Nephron (organoid): ENCODE measurements around the gene SULT1A1.
"Not testable (repeated sequence)": the region's sequence is repeated elsewhere in the genome, so short reads cannot be mapped to it uniquely, and the experiment has no call there.

Experiments
- H3K27ac Mint-ChIP-seq, 3 experiments: 2 replicates each; pipeline ENCODE4 v1.8.0; 2020; ENCODE audit warnings: mixed read lengths in 3 of 3, mild to moderate bottlenecking in 2 of 3, moderate library complexity in 1 of 3
- H3K27me3 Mint-ChIP-seq: 2 replicates; pipeline ENCODE4 v1.8.0; 2021; ENCODE audit warnings: low read depth, mild to moderate bottlenecking, moderate library complexity, mixed read lengths
- H3K36me3 Mint-ChIP-seq: 2 replicates; pipeline ENCODE4 v1.8.0; 2020; ENCODE audit warnings: low read depth, mixed read lengths
- H3K4me1 Mint-ChIP-seq: 2 replicates; pipeline ENCODE4 v1.8.0; 2020; ENCODE audit warnings: mixed read lengths
- H3K4me3 Mint-ChIP-seq, 3 experiments: 2 replicates each; pipeline ENCODE4 v1.8.0; 2020; ENCODE audit warnings: mild to moderate bottlenecking in 3 of 3, mixed read lengths in 3 of 3, moderate library complexity in 2 of 3
- H3K9me3 Mint-ChIP-seq: 2 replicates; pipeline ENCODE4 v1.8.0; 2020; ENCODE audit warnings: mixed read lengths
- TF ChIP-seq, protein P1 (sequence below), 3 experiments: fragments of 200-600 bp; sonication (generic); IDR thresholded peaks; one replicate each; pipeline ENCODE4 v1.5.0; 2021; ENCODE audit warnings: antibody characterized with exemption in 3 of 3; ENCODE audit not compliant: unreplicated experiment in 3 of 3

The SULT1A1 gene

DNA sequence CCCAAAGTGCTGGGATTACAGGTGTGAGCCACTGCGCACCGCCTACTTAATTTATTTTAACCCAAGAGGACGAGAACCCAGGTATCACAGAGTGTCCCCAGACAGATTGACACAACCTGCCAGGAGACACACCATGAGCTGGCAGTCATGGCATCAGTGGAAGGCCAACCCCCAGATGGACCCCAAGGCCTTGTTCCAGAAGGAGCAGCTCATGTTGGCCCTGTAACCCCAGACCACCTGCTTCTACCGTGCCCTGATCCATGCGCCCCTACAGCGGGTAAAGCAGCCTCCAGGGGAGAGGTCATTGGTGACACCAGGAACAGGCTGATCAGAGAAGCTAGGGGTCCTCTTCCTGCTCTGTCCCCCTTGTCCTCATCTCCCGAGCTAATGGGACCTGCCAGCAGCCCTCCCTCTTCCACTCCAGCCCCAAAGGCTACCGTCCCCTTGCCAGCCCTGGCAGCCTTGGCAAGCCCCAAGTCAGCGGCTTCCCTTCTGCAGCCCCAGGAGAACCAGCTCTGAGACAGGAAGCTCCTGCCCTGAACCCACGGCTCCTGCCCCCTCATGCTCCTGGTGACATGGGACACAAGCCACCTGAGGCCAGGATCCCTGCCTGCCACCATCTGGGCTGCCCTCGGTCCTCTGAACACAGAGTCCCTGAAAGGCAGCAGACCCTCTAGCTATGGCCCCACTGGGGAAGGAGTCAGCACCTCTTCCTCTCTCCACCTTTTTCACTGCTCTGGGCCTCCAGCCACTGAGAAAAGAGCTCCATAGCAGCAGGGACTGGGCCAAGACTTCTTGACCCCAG, 6.3 kb downstream of the SULT1A1 start:
- no peaks in the 10 kb centered on the region for H3K27me3 Mint-ChIP-seq
- no peaks in the 10 kb centered on the region for H3K9me3 Mint-ChIP-seq
- TF ChIP-seq, protein P1, sequence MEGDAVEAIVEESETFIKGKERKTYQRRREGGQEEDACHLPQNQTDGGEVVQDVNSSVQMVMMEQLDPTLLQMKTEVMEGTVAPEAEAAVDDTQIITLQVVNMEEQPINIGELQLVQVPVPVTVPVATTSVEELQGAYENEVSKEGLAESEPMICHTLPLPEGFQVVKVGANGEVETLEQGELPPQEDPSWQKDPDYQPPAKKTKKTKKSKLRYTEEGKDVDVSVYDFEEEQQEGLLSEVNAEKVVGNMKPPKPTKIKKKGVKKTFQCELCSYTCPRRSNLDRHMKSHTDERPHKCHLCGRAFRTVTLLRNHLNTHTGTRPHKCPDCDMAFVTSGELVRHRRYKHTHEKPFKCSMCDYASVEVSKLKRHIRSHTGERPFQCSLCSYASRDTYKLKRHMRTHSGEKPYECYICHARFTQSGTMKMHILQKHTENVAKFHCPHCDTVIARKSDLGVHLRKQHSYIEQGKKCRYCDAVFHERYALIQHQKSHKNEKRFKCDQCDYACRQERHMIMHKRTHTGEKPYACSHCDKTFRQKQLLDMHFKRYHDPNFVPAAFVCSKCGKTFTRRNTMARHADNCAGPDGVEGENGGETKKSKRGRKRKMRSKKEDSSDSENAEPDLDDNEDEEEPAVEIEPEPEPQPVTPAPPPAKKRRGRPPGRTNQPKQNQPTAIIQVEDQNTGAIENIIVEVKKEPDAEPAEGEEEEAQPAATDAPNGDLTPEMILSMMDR (IDR thresholded peaks at IDR 0.05; ENCODE audit: unreplicated experiment in 3 of 3), result no peak
- no peaks in the 10 kb centered on the region for H3K36me3 Mint-ChIP-seq
- H3K4me3 Mint-ChIP-seq, result no peak overlapping the region
- no peaks in the 10 kb centered on the region for H3K4me1 Mint-ChIP-seq
- H3K27ac Mint-ChIP-seq, result no peak overlapping the region

DNA sequence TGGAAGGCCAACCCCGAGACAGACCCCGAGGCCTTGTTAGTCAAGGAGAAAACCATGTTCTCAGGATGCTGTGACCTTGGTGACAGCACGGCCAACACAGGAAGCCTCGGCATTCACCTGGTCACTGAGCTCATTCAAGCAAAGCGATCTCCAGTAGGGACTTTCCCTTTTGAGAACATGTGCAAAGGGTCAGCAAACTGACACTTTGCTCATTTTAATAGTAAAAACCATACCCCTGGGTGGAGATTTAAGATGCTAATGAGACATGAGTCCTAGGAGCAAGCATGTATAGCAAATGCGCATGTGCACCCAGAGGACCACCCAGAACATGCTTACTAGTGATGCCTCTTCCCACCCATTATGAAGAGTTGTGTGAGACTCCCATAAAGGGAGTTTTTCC, 7.3 kb downstream of the SULT1A1 start:
- Mint-ChIP-seq H3K9me3 (no peaks in the 10 kb centered on the region), H3K4me3 (no peak overlapping the region), H3K36me3 (no peaks in the 10 kb centered on the region), H3K27me3 (no peaks in the 10 kb centered on the region), H3K27ac (no peak overlapping the region), H3K4me1 (no peaks in the 10 kb centered on the region)
- TF ChIP-seq, protein P1 (IDR thresholded peaks at IDR 0.05; ENCODE audit: unreplicated experiment in 3 of 3), result no peak

DNA sequence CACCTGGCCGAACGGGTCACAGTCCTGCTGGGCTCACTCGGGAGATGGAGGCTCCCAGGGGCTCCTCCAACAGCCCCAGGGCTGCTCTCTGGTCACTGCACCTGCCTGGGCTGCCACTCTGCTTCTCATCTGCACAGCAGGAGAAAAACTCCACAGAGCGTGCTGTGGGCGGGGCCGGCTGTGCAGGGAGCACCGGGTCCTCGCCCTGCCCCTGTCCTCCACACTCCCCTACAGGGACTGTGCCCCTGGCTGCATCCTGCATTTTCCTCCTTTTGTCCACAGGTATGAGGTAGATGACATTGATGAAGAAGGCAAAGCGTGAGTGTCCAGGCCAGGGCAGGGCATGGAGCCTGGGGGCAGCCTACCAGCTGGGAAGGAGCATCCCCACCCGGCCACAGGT, 7.8 kb downstream of the SULT1A1 start:
- H3K27ac Mint-ChIP-seq, H3K4me1 Mint-ChIP-seq, H3K9me3 Mint-ChIP-seq, H3K27me3 Mint-ChIP-seq, H3K36me3 Mint-ChIP-seq, H3K4me3 Mint-ChIP-seq: not testable (repeated sequence)

DNA sequence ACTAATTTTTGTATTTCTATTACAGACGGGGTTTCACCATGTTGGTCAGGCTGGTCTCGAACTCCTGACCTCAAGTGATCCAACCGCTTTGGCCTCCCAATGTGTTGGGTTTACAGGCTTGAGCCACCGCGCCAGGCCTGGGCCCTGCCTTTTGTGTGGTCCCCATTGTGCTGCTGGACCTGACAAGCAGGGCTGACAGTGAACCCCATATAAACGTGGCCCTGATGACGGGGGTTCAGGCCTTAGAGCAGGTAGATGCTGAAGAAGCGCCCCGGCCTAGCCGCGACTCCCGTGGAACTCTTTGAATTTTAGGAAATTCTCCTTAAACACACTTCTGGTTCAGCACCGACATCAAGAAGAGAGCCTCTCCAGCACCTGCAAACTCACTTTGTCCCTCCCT, 8.3 kb downstream of the SULT1A1 start:
- not testable (repeated sequence) for H3K27me3 Mint-ChIP-seq, H3K27ac Mint-ChIP-seq, H3K4me1 Mint-ChIP-seq, H3K36me3 Mint-ChIP-seq, H3K9me3 Mint-ChIP-seq, H3K4me3 Mint-ChIP-seq

DNA sequence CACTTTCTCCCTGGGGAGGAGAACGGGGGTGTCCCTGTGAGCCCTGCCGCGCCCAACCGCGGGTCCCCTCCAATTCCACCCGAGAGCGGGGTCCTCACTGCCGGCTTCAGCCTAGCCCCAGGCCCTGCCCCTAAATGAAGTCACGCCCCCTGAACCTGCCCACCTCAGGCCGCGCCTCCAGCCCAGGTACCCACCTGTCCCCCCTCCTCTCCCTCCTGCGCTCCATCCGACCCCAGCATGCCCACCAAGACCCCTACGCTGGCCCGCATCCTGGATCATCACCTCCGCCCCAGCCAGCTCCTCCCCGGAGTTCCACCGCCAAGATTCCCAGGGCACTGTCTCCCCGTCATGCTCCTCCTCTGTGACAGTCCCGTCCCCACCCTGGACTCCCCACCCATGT, 8.9 kb downstream of the SULT1A1 start:
- H3K27ac Mint-ChIP-seq, H3K36me3 Mint-ChIP-seq, H3K4me1 Mint-ChIP-seq, H3K9me3 Mint-ChIP-seq, H3K27me3 Mint-ChIP-seq, H3K4me3 Mint-ChIP-seq: not testable (repeated sequence)

DNA sequence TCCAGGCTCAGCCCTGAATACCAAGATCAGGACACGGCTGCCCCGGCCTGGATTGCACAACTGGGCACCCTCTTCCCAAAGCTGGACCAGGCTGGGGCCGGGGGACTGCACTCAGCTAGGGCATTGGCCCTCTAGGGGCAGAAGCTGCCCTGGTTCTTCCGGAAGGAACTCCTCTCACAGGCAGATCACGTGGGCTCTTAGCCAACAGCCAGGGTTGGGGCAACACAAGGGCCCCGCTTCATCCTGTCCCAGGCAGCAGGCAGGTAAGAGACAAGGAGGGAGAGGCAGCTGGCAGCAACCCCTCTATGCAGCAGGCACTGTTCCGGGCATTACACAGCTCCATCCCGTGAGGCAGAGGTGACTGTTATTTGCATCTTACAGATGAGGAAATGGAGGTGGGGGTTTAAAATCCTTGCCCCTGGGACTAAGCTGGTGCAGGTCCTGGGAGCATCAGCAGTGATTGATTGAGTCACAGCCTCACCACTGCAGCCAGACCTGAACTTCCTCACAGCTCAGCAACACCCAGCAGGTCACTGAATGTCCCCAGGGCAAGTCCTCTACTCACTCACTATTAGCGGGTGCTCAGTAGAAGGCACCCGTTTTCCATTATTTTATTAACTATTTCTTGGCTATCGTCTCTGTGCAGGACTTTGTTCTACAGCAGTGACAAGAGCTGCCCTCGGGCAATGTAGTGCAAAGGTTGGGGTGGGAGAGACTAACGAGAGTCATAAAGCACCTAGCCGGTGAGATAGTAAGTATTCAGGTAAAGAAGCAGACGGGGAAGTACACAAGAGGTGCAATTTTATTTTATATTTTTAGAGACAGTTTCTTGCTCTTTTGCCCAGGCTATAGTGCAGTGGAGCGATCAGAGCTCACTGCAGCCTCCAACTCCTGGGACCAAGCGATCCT, 10.2 kb downstream of the SULT1A1 start:
- H3K36me3 Mint-ChIP-seq, H3K27me3 Mint-ChIP-seq, H3K9me3 Mint-ChIP-seq, H3K4me1 Mint-ChIP-seq, H3K4me3 Mint-ChIP-seq, H3K27ac Mint-ChIP-seq: not testable (repeated sequence)

DNA sequence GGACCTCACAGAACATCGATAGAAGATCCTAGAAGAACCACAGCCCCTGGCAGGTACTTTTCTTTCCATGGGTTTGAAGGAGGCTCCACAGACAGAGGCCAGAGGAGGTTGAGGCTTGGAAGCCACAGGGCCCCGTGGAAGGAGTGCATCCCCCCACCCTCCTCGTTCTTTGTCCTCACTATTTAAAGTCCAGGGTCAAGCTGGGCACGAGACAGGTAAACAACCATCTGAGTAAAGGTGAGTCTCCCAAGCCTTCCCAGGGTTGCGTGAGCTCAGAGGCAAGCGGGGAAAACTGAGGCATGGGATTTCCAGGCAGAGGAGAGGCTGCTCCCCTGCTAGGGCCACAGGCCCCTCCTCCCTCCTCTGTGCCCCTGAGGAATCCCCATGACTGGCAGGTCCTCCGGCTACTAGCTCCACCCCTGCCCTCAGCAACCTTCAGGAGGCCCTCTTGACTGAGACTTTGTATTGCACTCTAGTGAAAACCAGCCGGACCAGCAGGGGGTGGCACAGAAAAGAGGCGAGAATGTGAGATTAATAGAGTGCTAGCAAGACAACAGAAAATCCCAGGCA, 12.1 kb downstream of the SULT1A1 start:
- no peak overlapping the region for H3K4me3 Mint-ChIP-seq
- no peaks in the 10 kb centered on the region for H3K9me3 Mint-ChIP-seq
- H3K4me1 Mint-ChIP-seq, result peaks cover 10% of the 10 kb centered on the region
- no peaks in the 10 kb centered on the region for H3K27me3 Mint-ChIP-seq
- peaks cover 5% of the 10 kb centered on the region for H3K36me3 Mint-ChIP-seq
- TF ChIP-seq, protein P1 (IDR thresholded peaks at IDR 0.05; ENCODE audit: unreplicated experiment in 3 of 3), result no peak
- peak overlapping the region in 1 of 3 experiments; percentile 94 for H3K27ac Mint-ChIP-seq
